Right hindlimb (tissue), 1 donor: ENCODE data around the gene RASAL2.
"Not testable (repeated sequence)": the region's sequence is repeated elsewhere in the genome, so short reads cannot be mapped to it uniquely, and the experiment has no call there.

Source experiments
- DNase-seq: peaks from one replicate; pipeline ENCODE4 v3.0.0-alpha.2; 2018

Gene RASAL2

DNA sequence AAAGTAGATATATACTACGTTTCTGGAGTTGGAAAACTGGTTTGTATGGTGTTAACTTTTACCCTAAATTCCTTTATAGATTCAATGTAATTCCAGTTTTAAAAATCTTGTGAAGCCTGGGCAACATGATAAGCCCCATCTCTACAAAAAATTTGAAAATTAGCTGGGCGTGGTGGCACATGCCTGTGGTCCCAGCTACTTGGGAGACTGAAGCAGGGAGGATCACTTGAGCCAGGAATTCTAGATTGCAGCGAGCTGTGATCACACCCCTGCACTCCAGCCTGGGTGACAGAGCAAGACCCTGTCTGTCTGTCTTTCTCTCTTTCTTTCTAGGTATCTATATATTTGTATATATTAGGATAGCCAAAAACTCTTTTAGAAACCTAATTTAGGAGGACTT lies 260.9 kb downstream of the RASAL2 start:
- no peak for DNase-seq

DNA sequence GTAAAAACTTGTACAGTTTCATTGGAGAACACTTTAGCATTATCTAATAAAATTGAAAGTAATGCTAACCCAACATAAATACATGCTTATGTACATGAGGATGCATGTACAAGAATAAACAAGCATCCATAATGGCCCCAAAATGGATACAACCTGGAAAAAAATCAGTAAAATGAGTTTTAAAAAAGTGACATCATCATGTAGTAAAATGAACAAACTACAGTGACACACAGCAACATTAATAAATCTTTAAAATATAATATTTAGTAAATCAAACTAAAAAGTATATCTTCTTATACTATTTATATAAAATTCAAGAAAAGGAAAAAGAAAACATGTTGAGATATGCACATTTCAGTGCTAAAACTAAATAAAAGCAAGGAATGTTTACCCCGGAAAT lies 262.4 kb downstream of the RASAL2 start:
- no peak for DNase-seq

DNA sequence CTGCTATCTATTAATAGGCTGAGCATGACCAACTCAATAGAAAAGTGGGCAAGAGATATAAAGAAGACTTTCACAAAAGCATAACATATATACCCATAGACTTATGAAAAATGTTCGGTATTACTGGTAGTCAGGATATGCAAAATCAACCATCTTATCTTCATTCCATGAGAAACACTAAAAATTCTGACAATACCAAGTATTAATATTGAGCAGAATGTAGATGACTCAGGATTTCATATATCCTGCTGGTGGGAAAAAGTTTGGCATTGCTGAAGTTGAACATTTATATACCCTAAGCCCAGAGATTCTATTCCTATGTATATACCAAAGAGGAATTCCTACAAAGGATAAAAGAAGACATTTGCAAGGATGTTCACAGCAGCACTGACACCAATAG lies 264.6 kb downstream of the RASAL2 start:
- DNase-seq: no peak

DNA sequence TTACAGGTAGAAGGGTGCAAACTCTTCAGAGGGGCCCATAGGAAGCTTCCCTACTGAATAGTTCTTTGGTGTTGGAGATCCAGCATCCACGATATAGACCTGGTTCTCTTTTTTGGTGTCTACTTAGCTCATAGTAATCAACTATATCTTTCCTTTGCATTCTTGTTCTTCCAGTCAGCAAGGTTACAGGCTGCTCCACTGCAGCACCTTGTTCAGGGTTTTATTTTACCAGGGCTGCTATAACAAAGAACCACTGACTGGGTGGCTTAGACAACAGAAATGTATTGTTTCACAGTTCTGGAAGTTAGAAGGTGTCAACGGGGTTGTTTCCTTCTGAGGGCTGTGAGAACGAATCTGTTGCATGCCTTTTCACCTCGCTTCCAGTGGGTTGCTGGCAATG lies 266.5 kb downstream of the RASAL2 start:
- no peak for DNase-seq

DNA sequence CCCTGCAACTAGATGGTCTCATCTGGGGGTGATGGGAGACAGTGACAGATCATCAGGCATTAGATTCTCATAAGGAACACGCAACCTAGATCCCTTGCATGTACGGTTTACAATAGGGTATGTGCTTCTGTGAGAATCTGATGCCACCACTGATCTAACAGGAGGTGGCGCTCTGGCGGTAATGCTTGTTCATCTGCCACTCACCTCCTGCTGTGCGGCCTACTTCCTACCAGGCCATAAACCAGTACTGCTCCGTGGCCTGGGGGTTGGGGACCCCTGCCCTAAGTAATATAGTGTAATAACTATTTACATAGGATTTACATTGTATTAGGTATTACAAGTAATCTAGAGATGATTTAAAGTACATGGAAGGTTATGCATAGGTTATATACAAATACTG lies 267.9 kb downstream of the RASAL2 start:
- no peak for DNase-seq

- no peak for DNase-seq
These were observed 268.8 kb downstream of the RASAL2 start for GRCh38 chr1:178362747-178363146.

DNA sequence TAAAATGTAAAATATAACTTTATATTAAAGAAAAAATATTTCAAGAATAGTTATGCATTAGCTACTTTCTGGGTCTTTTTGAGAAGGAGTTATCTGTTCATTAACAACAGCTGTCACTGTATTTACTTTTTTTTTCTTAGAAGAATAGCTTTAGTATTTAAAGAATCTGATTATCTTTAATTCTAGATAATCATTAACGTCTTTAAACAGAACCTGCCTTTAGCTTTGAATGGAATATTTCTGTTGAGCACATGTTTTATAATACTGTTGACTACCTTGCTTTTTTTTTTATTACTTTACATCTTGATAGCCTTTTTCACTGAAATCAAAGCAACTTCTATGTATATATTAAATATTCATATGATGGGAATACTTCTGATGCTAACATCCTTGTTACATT lies 270.9 kb downstream of the RASAL2 start:
- DNase-seq: no peak

DNA sequence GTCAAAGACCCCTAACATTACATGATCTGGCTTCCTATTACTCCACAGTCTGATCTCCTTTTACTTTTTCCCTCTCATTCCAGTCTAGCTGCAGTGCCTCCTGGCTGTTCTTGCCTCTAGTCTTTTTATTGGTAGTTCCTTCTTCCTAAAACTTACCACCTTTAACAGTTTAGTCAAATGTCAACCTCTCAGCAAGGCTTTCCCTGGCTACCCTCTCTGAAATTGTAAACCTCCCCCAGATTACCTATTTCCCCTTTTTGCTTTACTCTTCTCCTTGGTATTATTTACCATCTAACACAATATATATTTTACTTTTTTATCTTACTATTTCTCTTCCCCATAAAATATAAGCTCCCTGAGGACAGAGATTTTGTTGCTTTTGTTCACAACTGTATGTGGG lies 273.2 kb downstream of the RASAL2 start:
- DNase-seq: no peak

DNA sequence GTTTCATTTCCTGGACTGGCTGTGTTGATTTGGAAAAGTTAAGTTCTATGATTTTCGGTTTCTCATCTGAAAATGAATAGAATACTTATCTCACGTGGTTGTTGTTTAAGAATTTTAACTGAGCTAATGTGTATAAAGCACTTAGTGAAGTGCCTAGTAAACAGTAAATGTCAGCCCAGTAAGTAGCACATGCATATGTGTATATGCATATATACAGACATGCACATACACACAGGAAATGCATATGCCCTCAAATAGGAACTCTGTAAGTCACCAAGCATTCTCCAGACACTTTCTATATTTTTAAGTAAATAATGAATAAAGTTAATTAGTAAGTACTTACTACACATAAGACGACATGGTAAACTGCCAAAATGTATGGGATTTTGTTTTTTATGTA lies 274.3 kb downstream of the RASAL2 start:
- no peak for DNase-seq

DNA sequence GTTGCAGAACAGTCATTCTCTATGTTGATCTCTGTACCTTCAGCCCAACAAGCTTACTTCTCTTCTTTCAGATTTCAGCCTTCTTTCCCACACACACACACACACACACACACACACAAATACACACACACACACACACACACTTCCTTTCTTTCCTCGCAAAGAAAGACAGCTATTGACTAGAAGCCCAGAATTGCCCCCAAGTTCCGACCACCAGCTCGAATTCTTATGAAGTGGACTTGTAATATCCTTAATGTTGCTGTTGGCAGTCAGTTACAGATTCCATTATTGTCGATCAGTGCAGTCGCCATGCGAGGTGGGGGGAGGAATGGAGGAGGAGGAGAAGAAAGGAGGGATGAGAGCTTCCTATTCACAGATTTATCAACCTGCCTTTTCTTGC lies 277.3 kb downstream of the RASAL2 start:
- peak; percentile 66 for DNase-seq

GRCh38 chr1:178371933-178372388 lies 278.1 kb downstream of the RASAL2 start:
- peak; percentile 44 for DNase-seq

GRCh38 chr1:178374016-178374415 lies 280.1 kb downstream of the RASAL2 start:
- DNase-seq: no peak

GRCh38 chr1:178376008-178376407 lies 282.1 kb downstream of the RASAL2 start:
- no peak for DNase-seq

- no peak for DNase-seq
These were observed 285.9 kb downstream of the RASAL2 start for GRCh38 chr1:178379807-178380206.

GRCh38 chr1:178382372-178382771 lies 288.5 kb downstream of the RASAL2 start:
- no peak for DNase-seq

DNA sequence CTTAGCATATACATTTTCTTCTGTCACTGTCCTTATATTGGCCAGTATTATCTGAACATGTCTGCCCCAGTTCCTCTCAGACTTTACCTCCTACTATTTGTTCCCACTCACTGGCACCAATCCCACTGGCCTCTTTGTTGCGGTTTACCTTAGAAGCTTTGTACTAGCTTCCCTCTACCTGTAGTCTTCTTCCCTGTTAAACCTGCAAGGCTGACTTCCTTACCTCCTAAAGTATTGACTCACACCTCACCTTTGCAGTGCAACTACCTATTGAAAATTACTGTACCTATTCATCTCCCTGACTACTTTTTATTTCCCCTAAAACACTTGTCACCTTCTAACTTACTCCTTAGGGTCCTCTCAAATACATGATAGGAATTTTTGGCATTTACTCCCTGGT lies 291.8 kb downstream of the RASAL2 start:
- no peak for DNase-seq

DNA sequence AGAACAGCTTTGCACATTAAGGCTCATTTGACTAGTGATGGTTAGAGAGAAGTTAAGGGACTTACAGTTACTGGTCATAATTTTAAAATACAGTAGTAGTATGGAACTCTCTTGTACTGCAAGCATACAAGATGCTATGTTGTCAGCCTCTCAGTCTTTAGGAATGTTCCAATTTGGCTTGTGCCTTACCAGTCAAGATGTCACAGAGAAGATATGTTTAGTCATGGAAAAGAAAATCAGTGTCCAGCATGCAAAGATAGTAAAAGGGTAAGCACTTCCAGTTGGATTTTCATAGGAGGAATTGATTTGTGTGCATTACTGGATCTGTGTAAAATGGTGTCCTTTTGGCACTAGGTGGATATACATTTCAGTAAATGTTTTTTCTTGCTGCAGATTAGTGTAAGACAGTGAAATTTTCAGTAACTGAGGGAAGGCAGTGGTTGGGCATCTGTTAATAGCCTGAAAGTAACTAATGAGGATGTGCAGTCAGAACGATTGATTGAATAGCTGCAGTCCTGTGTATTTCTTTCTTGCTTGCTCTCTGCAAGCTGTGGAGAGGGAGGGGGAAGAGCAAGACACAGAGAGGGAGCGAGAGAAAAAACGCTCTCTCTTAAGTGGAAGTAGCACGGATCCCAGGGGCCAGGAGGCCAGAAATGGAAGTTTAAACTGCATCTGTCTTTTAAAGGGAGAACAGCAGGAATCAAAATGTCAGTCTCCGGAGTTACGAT lies 294.7 kb downstream of the RASAL2 start:
- peak; percentile 19 for DNase-seq

GRCh38 chr1:178389441-178389840 lies 295.5 kb downstream of the RASAL2 start:
- DNase-seq: no peak

- not testable (repeated sequence) for DNase-seq
These were observed 296.4 kb downstream of the RASAL2 start for GRCh38 chr1:178390280-178390679.

- DNase-seq: no peak
These were observed 299.5 kb downstream of the RASAL2 start for GRCh38 chr1:178393370-178393769.

GRCh38 chr1:178396789-178397188 lies 302.9 kb downstream of the RASAL2 start:
- no peak for DNase-seq

DNA sequence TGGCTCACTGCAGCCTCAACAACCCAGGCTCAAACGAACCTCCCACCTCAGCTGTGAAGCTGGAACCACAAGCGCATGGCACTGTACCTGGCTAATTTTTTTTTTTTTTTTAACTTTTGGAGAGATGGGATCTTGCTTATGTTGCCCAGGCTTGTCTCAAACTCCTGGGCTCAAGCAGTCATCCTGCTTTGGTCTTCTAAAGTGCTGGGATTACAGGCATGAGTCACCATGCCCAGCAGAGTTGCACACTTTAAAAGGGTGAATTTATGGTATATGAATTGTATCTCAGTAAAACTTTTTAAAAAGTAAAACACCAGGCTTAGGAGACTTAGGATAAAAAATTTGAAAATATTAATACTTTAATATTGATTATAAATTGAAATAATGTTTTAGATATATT lies 303.8 kb downstream of the RASAL2 start:
- DNase-seq: no peak

- DNase-seq: no peak
These were observed 305.3 kb downstream of the RASAL2 start for GRCh38 chr1:178399177-178399728.

DNA sequence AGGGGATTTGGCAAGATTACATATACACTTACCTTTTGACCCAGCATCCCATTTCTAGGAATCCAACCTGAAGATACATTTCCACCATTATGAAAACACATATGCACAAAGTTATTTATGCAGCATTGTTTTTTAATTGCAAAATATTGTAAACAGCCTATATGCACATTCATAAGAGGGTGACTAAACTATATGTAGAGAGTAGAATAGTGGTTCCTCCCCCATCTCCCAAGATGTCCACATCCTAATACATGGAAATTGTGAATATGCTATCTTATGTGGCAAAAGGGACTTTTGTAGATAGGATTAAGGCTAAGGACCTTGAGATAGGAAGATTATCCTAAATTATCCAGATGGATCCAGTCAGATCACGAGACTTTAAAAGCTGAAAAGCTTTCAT lies 311.2 kb downstream of the RASAL2 start:
- DNase-seq: no peak

GRCh38 chr1:178407215-178407614 lies 313.3 kb downstream of the RASAL2 start:
- no peak for DNase-seq
